Measurements from ENCODE around the gene GNPNAT1. TPM values are rescaled to one million over a fixed set of nuclear protein-coding genes. Genes with fewer than 3 reads are reported as not detected.
A peak's percentile ranks its signal among the peaks of the same experiment; 100 is the strongest.

The GNPNAT1 gene
- total and polyA plus RNA-seq, 2 of the 8 experiments (the other 6 are each of a cell fraction or from before 2014, with no cell fraction given): 25.5 to 54.1 TPM

DNA sequence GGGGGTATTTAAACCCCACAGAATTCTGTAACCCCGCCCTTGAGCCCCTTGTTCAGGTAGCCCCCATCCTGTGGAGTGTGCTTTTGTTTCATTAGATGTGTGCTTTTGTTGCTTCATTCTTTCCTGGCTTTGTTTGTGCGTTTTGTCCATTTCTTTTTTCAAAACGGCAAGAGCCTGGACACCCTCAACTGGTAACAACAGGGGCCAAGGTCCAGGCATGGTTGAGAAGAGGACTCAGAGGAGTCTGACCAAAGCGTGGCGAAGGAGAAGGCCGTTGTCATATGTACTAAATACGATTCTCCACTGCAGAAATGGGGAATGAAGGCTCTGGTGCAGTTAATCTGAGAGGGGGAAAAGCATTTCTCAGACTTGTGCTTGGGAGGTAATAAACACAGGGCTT is 46.0 kb upstream of the GNPNAT1 start:
- no peak overlapping the region for H3K4me3 ChIP-seq (ENCODE audit: extremely low read depth in 1 of 4, insufficient read depth in 2 of 4, low read depth in 3 of 4, low read length in 4 of 4)
- no peak overlapping the region for H4K8ac ChIP-seq (ENCODE audit: extremely low read depth, insufficient read depth, low read length)
- H3K4me2 ChIP-seq (ENCODE audit: insufficient read depth in 1 of 2, low read depth in 2 of 2, low read length in 2 of 2): no peak overlapping the region
- ChIA-PET CTCF (ENCODE audit: partially characterized antibody) (interaction anchor here (2.0 kb wide), 1 partner anchor 9 kb away, joined by 4 read pairs; no protein-coding TSS in a partner anchor), POLR2A (ENCODE audit: partially characterized antibody) (no interaction called here)
- DNase-seq (ENCODE audit: low read depth in 1 of 2, low spot score in 2 of 2): no peak
- H3K18ac ChIP-seq (ENCODE audit: extremely low read depth, low read length): no peak overlapping the region; the same call in 1 of the 2 replicates
- no peak overlapping the region for H3K4ac ChIP-seq (replicated peaks; ENCODE audit: insufficient read length, low read depth, low read length)
- H3K27ac ChIP-seq (ENCODE audit: low read depth, low read length): no peak overlapping the region
- peak overlapping the region; percentile 6; the same call in 1 of the 2 replicates for H2AFZ ChIP-seq (ENCODE audit: low read length)
- no peak overlapping the region for H2BK12ac ChIP-seq (ENCODE audit: low read depth, low read length)
- H2BK20ac ChIP-seq (ENCODE audit: low read length): 0 out of 2 replicates have a peak overlapping the region, but pooled peaks have one; percentile 51
- no peak overlapping the region for H2BK5ac ChIP-seq (ENCODE audit: low read depth, low read length)
- no peaks in the 10 kb centered on the region for H3K23me2 ChIP-seq (ENCODE audit: low read depth, low read length)
- TF ChIP-seq CBX5 (IDR thresholded peaks at IDR 0.05; ENCODE audit: low read depth, low read length): no peak
- TF ChIP-seq PHF8 (conservative IDR thresholded peaks at IDR 0.05; ENCODE audit: low read depth, low read length): no peak
- TF ChIP-seq, protein P1, sequence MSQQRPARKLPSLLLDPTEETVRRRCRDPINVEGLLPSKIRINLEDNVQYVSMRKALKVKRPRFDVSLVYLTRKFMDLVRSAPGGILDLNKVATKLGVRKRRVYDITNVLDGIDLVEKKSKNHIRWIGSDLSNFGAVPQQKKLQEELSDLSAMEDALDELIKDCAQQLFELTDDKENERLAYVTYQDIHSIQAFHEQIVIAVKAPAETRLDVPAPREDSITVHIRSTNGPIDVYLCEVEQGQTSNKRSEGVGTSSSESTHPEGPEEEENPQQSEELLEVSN (IDR thresholded peaks at IDR 0.05): no peak
- H2BK15ac ChIP-seq (ENCODE audit: low read length): no peak overlapping the region
- H3K36me3 ChIP-seq (ENCODE audit: control insufficient read depth in 2 of 4, insufficient read depth in 4 of 4, low read length in 3 of 4): no peaks in the 10 kb centered on the region
- no peaks in the 10 kb centered on the region for H3K27me3 ChIP-seq (replicated peaks in 1 of 4; ENCODE audit: control insufficient read depth in 3 of 4, extremely low read depth in 1 of 4, insufficient read depth in 3 of 4, low read length in 3 of 4)
- no peaks in the 10 kb centered on the region for H3K79me2 ChIP-seq (ENCODE audit: control insufficient read depth in 1 of 2, insufficient read depth in 2 of 2, low read length in 2 of 2)
- 90% methylated on average over 7 of the region's 7 CpGs; no CpG with 5 or more reads in 1 of the 2 experiments for WGBS, 2 experiments (ENCODE audit: extremely low coverage in 1 of 2, insufficient coverage in 1 of 2, insufficient read length in 1 of 2, insufficient replicate concordance in 2 of 2, low coverage in 1 of 2, low lambda C conversion rate in 2 of 2, missing lambda C conversion rate in 1 of 2)
- no peak overlapping the region for H3K23ac ChIP-seq (ENCODE audit: insufficient read length)
- H2AK5ac ChIP-seq (ENCODE audit: low read depth, low read length): no peak overlapping the region
- H3K4me1 ChIP-seq (replicated peaks in 1 of 4; ENCODE audit: control insufficient read depth in 3 of 4, insufficient read depth in 4 of 4, low read length in 3 of 4): peaks cover 0 to 8% (median 4%) of the 10 kb centered on the region in 4 experiments; a peak in 5 of 7 replicates
- peak overlapping the region; percentile 13 for H2BK120ac ChIP-seq (replicated peaks; ENCODE audit: low read depth, low read length)
- no peaks in the 10 kb centered on the region for H3K79me1 ChIP-seq (ENCODE audit: low read depth, low read length)
- FAIRE-seq: no peak
- no peak overlapping the region for H3K14ac ChIP-seq (ENCODE audit: insufficient read length)
- H3K9me3 ChIP-seq (ENCODE audit: insufficient read depth in 2 of 2, low read depth in 1 of 2, low read length in 1 of 2): no peaks in the 10 kb centered on the region; a peak in 1 of 4 replicates
- no peak overlapping the region for H4K5ac ChIP-seq (ENCODE audit: insufficient read length, low read depth, low read length)
- no peak overlapping the region for H3K56ac ChIP-seq (replicated peaks; ENCODE audit: insufficient read length, low read depth, low read length)
- H4K20me1 ChIP-seq (replicated peaks in 1 of 2; ENCODE audit: control insufficient read depth in 1 of 2, insufficient read depth in 2 of 2, low read length in 2 of 2): no peaks in the 10 kb centered on the region
- peak overlapping the region; percentile 35 for H4K91ac ChIP-seq (replicated peaks; ENCODE audit: insufficient read length, low read length)
- no peak overlapping the region for H3K9ac ChIP-seq (replicated peaks in 1 of 4; ENCODE audit: extremely low read depth in 1 of 4, low read depth in 3 of 4, low read length in 3 of 4)

Measured in H1 (cell line).